OCI-LY1 (cell line): ENCODE data around the gene TMEM60.

Source experiments
- CTCF ChIP-seq: fragments of 200-600 bp; sonication (generic), shearing (Covaris generic); IDR thresholded peaks from 2 replicates; pipeline ENCODE4 v1.5.1; 2017; ENCODE audit warnings: mild to moderate bottlenecking, antibody characterized with exemption, low read length, moderate library complexity, mixed read lengths
- EZH2 ChIP-seq: fragments of 200-600 bp; sonication (generic), shearing (Covaris generic); IDR thresholded peaks from 2 replicates; pipeline ENCODE4 v1.8.0; 2017; ENCODE audit warnings: borderline replicate concordance, mixed run types, mild to moderate bottlenecking, antibody characterized with exemption, low read length, moderate library complexity, mixed read lengths

GRCh38 chr7:77791336-77791735, 6.9 kb downstream of the TMEM60 start:
- TF ChIP-seq CTCF (no peak), EZH2 (no peak)
